ENCODE results near the gene U2AF2. TPM values are rescaled to one million over a fixed set of nuclear protein-coding genes. Genes with fewer than 3 reads are reported as not detected.

Gene U2AF2
- total and polyA plus RNA-seq, 2 of the 4 experiments (the other 2 are of a cell fraction), result 120 to 260 TPM

DNA sequence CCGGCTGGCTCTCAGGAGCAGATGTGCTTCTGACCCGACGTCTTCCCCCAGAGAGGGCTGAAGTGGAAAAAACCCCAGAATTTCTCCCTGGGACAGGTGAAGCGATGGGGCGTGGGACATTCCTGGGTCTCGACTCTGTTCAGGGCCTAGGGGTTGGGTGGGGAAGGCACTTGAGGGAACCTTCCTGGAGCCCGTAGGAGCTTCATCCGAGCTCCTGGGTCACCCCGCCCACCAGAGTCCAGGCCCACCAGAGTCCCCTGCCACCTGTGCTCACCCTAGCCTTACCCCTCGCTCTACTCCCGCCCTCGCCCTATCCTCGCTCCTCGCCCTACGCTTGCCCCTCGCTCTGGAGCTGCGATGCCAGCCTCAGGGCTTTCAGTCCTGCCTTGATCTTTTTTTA lies 43.4 kb downstream of the U2AF2 start:
- in situ Hi-C loops (cut with MboI; ENCODE audit: low sequenced_read_pairs) (loop anchor here (25.0 kb wide), 1 partner anchor 439 kb away; the partner anchor contains the start of gene ZNF444), intact Hi-C loops (cut with micrococcal nuclease) (no loop called here), dilution Hi-C loops (cut with HindIII; ENCODE audit: low sequenced_read_pairs, unreplicated experiment) (no loop called here)
- no peak overlapping the region for H3K4ac ChIP-seq (ENCODE audit: low read depth, low read length)
- POLR2A ChIA-PET (ENCODE audit: unreplicated experiment), result no interaction called here
- no peak overlapping the region for H3K14ac ChIP-seq (replicated peaks; ENCODE audit: low read depth, low read length)
- H2AK5ac ChIP-seq (ENCODE audit: low read depth, low read length), result no peak overlapping the region
- no peak overlapping the region for H4K5ac ChIP-seq (ENCODE audit: low read depth, low read length)
- ATAC-seq (ENCODE audit: low read depth) (no peak), DNase-seq (no peak)
- 100% methylated on average over 5 of the region's 17 CpGs; no CpG with 5 or more reads in 1 of the 2 experiments for WGBS, 2 experiments (ENCODE audit: extremely low coverage in 2 of 2, insufficient read length in 1 of 2)
- no peak overlapping the region for H3K4me3 ChIP-seq (ENCODE audit: insufficient read depth, low read depth, low read length)
- H3K56ac ChIP-seq (ENCODE audit: extremely low read depth, insufficient read depth, low read length), result no peak overlapping the region
- no peak overlapping the region for H2BK15ac ChIP-seq (ENCODE audit: low read depth, low read length)
- no peak overlapping the region for H3K9ac ChIP-seq (ENCODE audit: low read depth, low read length)
- no TSS peak for BruUV-seq (replicated peaks)
- H2AK9ac ChIP-seq (replicated peaks; ENCODE audit: low read depth, low read length, poor library complexity), result no peak overlapping the region
- no peak overlapping the region for H4K8ac ChIP-seq (ENCODE audit: low read depth in 2 of 2, low read length in 2 of 2)
- H3K27me3 ChIP-seq (ENCODE audit: control insufficient read depth, insufficient read depth, low read length), result no peaks in the 10 kb centered on the region
- no peaks in the 10 kb centered on the region for H3K4me1 ChIP-seq (ENCODE audit: control insufficient read depth, insufficient read depth, low read length)
- no peaks in the 10 kb centered on the region; a peak in 1 of 4 replicates for H3K79me1 ChIP-seq (ENCODE audit: low read depth in 1 of 2, low read length in 2 of 2)
- no peak overlapping the region for H2AFZ ChIP-seq (replicated peaks; ENCODE audit: low read length, poor library complexity)
- H3K18ac ChIP-seq (ENCODE audit: low read depth, low read length), result no peak overlapping the region
- no peaks in the 10 kb centered on the region for H3K9me1 ChIP-seq (ENCODE audit: insufficient read depth, low read length)
- H3K27ac ChIP-seq (ENCODE audit: insufficient read depth, low read length), result no peak overlapping the region
- H4K20me1 ChIP-seq (ENCODE audit: insufficient read depth, low read length), result no peaks in the 10 kb centered on the region
- H3K36me3 ChIP-seq (ENCODE audit: control insufficient read depth, insufficient read depth, low read length), result peaks cover 38% of the 10 kb centered on the region
- CTCF ChIA-PET, result no interaction called here
- no peak overlapping the region for H2BK5ac ChIP-seq (ENCODE audit: low read depth, low read length, poor library complexity, severe bottlenecking)
- H3K23ac ChIP-seq (ENCODE audit: low read depth, low read length), result no peak overlapping the region
- H4K91ac ChIP-seq (ENCODE audit: insufficient read depth, low read depth, low read length), result no peak overlapping the region
- H3K4me2 ChIP-seq (ENCODE audit: low read depth, low read length), result no peak overlapping the region
- H3K9me3 ChIP-seq (ENCODE audit: control insufficient read depth, insufficient read depth, low read length), result no peaks in the 10 kb centered on the region
- TF ChIP-seq FOS (IDR thresholded peaks at IDR 0.05; ENCODE audit: low read depth, low read length) (no peak), MXI1 (IDR thresholded peaks at IDR 0.05; ENCODE audit: borderline replicate concordance, low read depth, low read length) (no peak), RFX5 (IDR thresholded peaks at IDR 0.05; ENCODE audit: low read depth, low read length) (no peak), NFE2L2 (IDR thresholded peaks at IDR 0.05; ENCODE audit: low read depth, low read length) (no peak), RAD21 (IDR thresholded peaks at IDR 0.05; ENCODE audit: low read length) (no peak), CHD1 (IDR thresholded peaks at IDR 0.05; ENCODE audit: low read depth, low read length) (no peak), SMC3 (IDR thresholded peaks at IDR 0.05; ENCODE audit: low read depth, low read length) (no peak), RCOR1 (IDR thresholded peaks at IDR 0.05; ENCODE audit: insufficient replicate concordance, low read length) (no peak), MAZ (IDR thresholded peaks at IDR 0.05; ENCODE audit: borderline replicate concordance, low read depth, low read length) (no peak), CEBPB (IDR thresholded peaks at IDR 0.05; ENCODE audit: low read depth, low read length) (no peak), POLR2A (IDR thresholded peaks at IDR 0.05; ENCODE audit: low read depth, low read length) (no peak), BHLHE40 (IDR thresholded peaks at IDR 0.05; ENCODE audit: low read depth, low read length) (no peak), MAFK (IDR thresholded peaks at IDR 0.05; ENCODE audit: low read depth, low read length) (no peak)
- TF ChIP-seq, protein P1, sequence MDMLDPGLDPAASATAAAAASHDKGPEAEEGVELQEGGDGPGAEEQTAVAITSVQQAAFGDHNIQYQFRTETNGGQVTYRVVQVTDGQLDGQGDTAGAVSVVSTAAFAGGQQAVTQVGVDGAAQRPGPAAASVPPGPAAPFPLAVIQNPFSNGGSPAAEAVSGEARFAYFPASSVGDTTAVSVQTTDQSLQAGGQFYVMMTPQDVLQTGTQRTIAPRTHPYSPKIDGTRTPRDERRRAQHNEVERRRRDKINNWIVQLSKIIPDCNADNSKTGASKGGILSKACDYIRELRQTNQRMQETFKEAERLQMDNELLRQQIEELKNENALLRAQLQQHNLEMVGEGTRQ (IDR thresholded peaks at IDR 0.05; ENCODE audit: low read depth, low read length), result no peak
- TF ChIP-seq, protein P2, sequence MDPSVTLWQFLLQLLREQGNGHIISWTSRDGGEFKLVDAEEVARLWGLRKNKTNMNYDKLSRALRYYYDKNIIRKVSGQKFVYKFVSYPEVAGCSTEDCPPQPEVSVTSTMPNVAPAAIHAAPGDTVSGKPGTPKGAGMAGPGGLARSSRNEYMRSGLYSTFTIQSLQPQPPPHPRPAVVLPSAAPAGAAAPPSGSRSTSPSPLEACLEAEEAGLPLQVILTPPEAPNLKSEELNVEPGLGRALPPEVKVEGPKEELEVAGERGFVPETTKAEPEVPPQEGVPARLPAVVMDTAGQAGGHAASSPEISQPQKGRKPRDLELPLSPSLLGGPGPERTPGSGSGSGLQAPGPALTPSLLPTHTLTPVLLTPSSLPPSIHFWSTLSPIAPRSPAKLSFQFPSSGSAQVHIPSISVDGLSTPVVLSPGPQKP (IDR thresholded peaks at IDR 0.05; ENCODE audit: borderline replicate concordance, low read depth, low read length), result no peak
- TF ChIP-seq, protein P3, sequence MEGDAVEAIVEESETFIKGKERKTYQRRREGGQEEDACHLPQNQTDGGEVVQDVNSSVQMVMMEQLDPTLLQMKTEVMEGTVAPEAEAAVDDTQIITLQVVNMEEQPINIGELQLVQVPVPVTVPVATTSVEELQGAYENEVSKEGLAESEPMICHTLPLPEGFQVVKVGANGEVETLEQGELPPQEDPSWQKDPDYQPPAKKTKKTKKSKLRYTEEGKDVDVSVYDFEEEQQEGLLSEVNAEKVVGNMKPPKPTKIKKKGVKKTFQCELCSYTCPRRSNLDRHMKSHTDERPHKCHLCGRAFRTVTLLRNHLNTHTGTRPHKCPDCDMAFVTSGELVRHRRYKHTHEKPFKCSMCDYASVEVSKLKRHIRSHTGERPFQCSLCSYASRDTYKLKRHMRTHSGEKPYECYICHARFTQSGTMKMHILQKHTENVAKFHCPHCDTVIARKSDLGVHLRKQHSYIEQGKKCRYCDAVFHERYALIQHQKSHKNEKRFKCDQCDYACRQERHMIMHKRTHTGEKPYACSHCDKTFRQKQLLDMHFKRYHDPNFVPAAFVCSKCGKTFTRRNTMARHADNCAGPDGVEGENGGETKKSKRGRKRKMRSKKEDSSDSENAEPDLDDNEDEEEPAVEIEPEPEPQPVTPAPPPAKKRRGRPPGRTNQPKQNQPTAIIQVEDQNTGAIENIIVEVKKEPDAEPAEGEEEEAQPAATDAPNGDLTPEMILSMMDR (conservative IDR thresholded peaks at IDR 0.05; ENCODE audit: low read depth, low read length), result no peak
- no peak overlapping the region for H2BK20ac ChIP-seq (ENCODE audit: low read depth, low read length)
- no peak overlapping the region for H2BK120ac ChIP-seq (ENCODE audit: low read depth, low read length)
